A549 treated with CpdA at 1 μM for 4 hours (cell line): ENCODE data around the gene CPEB4. TPM values are rescaled to one million over a fixed set of nuclear protein-coding genes. Genes with fewer than 3 reads are reported as not detected.

Experiments used
- total RNA-seq: library from RNA; stranded (reverse); fragments of 200-300 nt; extraction: Qiagen RNA extraction; gene quantifications from 5 replicates; pipeline ENCODE4 v1.2.3, GENCODE V29; 2022; ENCODE audit warnings: low read depth

Gene CPEB4
- 5.2 to 9.7 TPM (median 8.0 TPM) in 5 replicates for total RNA-seq

DNA sequence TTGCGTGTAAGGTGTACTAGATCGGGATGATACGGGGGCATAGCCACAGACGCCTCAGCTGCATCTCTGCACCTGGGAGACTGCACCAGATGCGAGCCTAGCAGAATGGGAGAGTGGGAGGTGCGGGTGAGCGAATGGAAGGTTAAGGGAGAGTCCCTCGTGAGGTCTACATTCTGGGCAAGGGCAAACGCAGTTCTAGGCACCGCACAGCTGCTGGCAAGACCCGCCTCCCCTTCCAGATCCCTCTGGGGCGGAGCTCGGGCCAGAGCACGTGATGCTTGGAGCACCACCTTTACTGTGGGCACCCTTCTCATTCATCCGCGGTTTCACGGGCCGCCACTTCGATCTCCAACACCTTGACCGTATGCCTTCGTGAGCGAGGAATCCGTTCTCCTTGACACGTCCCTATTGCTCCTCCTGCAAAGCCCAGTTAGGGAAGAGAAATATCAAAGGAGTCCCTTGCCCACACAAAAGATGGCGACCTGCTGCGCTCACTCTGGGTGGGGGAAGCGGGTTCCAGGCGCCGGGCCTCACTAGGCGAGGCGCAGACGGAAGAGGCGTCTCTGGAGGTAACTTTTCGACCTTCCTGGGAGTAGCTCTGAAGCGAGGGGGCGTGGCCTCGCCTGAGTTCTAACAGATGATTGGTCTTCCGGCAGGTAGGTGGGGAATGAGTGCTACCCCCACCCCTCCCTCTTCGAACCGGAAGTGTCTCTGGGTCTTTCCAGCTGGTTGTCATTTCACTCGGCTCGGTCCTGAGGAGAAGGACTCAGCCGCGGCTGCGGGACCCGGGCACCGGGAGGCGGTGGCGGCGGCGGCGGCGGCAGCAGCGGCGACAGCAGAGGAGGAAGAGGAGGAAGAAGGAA, at the start of gene CPEB4:
Gene CPEB4, plus strand, starts transcription at position 740 of the 863 bp plus-strand sequence. CDS start 1,385 bp downstream, outside the sequence.

DNA sequence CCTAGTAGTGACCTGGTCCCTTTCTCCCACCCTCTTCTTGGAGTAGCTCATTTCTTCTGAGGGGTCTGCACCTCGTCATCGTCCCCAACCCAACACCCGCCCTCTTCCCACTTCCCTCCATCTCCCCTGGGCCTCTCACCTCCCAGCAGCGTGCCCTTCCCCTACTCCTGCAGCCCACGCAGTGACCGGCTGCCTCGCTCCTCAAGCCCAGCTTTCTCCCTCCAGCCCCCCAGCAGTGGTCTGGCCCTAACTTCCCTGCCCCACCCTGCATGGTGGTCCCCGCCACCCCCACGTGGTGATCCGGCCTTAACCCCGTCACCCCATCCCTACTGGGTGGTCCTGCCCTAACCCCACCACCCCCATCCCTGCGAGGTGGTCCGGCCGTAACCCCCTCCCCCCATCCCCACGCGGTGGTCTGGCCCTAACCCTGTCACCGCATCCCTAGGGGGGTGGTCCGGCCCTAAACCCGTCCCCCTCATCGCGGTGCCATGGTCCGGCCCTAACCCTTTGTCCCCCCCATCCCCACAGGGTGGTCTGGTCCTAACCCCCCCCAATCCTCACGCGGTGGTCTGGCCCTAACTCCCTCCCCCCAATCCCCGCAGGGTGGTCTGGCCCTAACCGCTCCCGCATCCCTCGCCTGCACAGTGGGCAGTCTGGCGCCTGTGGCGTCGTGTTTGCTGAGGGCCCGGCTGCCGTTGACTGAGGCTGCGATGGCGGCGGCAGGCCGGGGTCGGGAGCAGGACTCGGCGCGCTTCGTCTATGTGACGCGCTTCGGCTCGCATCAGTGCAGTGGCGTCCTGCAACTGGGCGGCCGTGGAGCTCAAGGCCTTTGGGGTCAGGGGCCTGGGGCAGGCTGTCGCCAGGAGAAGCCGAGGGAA, 100.6 kb downstream of the CPEB4 start, which contains the start of gene C5orf47:
Gene C5orf47, plus strand, starts transcription at position 617 of the 878 bp plus-strand sequence. Its CDS starts 94 bp downstream, at position 711.

Other genes with a start within 250 kb of the CPEB4 start
- gene C5orf47, start 100.8 kb downstream of the CPEB4 start, total RNA-seq: 0.02 TPM in 1 of 5 replicates, not detected in the others
- 0.10 TPM in 1 of 5 replicates, not detected in the others for gene NSG2, start 157.4 kb downstream of the CPEB4 start, total RNA-seq